Right lobe of liver (tissue), 4 donors: Measurements from ENCODE around the gene TGFB2.

Source experiments
- POLR2A ChIP-seq: fragments of 450-650 bp; IDR thresholded peaks from one replicate; pipeline ENCODE4 v1.6.1; 2017; ENCODE audit warnings: antibody characterized with exemption, mild to moderate bottlenecking
- TF ChIP-seq, protein P1 (sequence below), 4 donors: fragments of 200-600 bp in 3 of 4; fragments of 450-650 bp in 1 of 4; IDR thresholded peaks; one replicate each; pipeline versions ENCODE4 v1.5.1 to v1.8.0; 2016 to 2022; ENCODE audit warnings: antibody characterized with exemption in 4 of 4, mild to moderate bottlenecking in 2 of 4
- donor health status: DM: no; HTN: no; CAD: no.
- donor health status: DM: no; HTN: no; CAD: no.
- donor health status: DM: no; HTN: yes; CAD: no.

DNA sequence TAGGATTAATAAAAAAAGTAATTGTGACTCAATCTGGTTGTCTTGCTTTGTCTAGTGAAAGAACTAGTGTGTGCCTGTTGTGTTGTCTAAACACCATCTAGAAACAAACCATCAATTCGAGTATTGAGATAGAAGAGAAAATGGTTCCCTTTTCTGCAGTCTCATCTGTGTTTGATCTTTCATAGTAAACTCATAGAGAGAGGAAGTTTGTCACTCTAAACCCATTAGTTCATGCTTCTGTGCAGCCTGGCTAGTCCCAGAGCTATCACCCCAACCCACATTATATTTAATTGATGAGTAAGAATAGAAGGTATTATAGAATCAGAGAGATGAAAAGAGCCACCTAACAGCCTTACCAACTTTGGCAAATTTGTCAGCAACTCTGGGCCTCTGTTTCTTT lies 99.5 kb downstream of the TGFB2 start:
- TF ChIP-seq POLR2A = no peak
- TF ChIP-seq, protein P1, sequence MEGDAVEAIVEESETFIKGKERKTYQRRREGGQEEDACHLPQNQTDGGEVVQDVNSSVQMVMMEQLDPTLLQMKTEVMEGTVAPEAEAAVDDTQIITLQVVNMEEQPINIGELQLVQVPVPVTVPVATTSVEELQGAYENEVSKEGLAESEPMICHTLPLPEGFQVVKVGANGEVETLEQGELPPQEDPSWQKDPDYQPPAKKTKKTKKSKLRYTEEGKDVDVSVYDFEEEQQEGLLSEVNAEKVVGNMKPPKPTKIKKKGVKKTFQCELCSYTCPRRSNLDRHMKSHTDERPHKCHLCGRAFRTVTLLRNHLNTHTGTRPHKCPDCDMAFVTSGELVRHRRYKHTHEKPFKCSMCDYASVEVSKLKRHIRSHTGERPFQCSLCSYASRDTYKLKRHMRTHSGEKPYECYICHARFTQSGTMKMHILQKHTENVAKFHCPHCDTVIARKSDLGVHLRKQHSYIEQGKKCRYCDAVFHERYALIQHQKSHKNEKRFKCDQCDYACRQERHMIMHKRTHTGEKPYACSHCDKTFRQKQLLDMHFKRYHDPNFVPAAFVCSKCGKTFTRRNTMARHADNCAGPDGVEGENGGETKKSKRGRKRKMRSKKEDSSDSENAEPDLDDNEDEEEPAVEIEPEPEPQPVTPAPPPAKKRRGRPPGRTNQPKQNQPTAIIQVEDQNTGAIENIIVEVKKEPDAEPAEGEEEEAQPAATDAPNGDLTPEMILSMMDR (IDR thresholded peaks at IDR 0.05) = no peak
